Putamen (tissue), 1 donor: ENCODE results near the gene SYNPO.

ENCODE experiments used
- DNase-seq: peaks from one replicate; pipeline ENCODE4 v3.0.0-alpha.2; 2016; ENCODE audit warnings: low spot score

Gene SYNPO

DNA sequence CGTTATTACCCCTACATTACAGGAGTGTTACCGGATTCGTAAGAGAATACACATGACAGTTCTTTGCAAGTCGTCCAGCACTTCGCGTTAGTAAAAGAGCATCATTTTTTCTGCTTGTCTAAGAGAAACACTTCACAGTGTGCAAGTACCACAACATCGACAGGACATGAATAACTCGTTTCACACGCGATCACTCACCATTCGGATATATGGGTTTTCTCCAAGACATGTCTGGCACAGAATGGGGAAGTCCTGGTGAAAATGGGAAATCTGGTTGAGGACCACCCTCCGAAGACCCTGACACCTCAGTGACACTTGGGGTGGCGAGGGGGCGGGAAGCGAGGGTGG, 59.8 kb downstream of the SYNPO start:
- DNase-seq: no peak

DNA sequence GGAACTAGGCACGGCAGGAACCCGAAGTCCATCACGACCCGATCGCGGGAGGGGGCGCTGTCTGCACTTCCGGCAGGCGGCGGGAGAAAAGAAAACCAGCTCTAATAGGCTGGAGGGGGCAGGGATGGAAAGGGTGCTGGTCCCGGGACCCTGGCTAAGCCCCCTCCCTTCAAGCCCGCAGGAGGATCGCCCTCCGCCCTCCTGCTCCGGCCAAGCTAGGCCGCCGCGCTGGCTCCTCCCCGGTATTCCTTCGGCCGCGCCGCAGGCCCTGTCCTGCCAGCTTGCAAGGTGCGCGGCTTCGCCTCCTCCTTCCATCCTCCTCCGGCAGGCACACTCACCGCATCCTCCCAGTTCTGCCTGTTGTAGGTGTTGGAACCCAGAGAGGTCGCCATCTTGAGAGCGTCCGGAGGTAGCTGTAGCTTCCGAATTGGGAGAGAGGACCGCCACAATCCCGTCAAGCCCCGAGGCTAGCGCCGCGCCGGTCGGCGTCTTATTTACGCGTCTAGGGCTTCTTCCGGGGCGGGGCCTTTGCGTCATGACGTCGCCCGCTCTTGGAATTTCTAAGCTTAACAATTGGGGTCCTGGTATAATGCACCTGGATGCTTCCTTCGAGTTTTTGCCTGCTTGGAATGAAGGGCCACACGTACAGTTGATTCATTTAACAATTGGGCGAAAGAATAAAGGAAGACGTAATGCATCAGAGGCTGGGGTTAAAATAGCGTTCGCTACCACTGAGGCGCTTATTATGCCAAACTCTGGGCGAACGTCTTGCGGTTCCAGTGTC, 60.3 kb downstream of the SYNPO start, which contains the start of gene RBM22:
Gene RBM22 (minus strand): TSS at position 469 of the 784 bp plus-strand sequence. CDS start 77 bp downstream, at position 392.
- DNase-seq: peak; percentile 94

DNA sequence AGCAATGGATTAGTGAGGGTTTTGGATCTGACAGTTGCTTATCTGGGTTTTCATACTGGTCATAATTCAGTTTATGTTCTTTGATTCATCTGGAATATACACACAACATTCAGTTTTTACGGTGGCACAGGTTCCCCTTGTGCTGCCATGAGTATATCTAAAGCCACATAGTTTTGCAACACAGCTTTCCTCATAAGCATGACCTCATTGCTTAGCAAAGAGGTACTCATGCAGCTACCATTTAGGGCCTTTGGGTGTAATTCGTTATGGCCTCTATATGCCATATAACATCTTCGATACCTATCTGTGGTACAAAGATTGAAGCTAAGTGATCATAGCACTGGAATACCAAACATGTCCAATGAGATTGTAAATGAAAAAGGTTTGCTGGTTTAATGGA, 63.3 kb downstream of the SYNPO start:
- DNase-seq: no peak

DNA sequence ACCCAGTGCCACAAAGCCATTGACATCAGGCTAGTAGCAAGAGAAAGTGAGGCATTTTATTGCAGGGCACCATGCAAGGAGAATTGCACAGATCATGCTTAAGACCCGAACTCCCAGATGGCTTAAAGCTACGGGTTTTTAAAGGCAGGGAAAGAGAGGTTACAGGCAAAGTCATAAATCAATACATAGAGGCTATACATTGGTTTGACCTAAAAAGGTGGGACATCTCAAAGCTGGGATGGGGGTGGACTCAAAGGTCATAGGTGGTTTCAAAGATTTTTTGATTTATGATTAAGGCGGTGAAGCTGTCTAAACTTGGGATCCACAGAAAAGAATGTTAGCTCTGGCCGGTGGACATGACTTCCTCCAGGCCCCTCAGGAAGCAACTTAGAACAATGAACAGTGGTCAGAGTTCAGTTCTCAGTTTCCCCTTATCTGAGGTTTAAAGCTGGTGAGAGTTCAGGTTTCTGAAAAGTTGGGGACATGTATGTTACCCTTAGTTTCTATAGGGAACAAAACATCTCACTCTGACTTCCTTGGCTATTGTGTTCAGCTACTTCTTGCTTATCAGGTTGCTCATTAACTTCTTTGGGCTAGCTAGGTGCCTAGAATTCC, 66.4 kb downstream of the SYNPO start:
- no peak for DNase-seq
